Fibroblast of the aortic adventitia (primary cell): ENCODE data around the gene ZYG11A. TPM values are rescaled to one million over a fixed set of nuclear protein-coding genes. Genes with fewer than 3 reads are reported as not detected.
"Not testable (repeated sequence)": the region's sequence is repeated elsewhere in the genome, so short reads cannot be mapped to it uniquely, and the experiment has no call there.

Experiments used
- DNase-seq: peaks from one replicate; pipeline ENCODE4 v3.0.0-alpha.2; 2010; ENCODE audit warnings: low read depth
- H3K4me3 ChIP-seq: 2 replicates; pipeline ENCODE4 v1.5.1; 2011; ENCODE audit warnings: low read depth, mild to moderate bottlenecking, control low read depth, low read length, moderate library complexity
- total RNA-seq: library from RNA; depleted of rRNA; stranded (reverse); fragments of >200 nt; gene quantifications from 2 replicates; pipeline ENCODE4 v1.2.3, GENCODE V29; 2012; ENCODE audit warnings: low replicate concordance
- TF ChIP-seq, protein P1 (sequence below): IDR thresholded peaks from 2 replicates; pipeline ENCODE4 v1.5.1; 2011; ENCODE audit warnings: mild to moderate bottlenecking, low read length, control low read depth, inconsistent platforms; ENCODE audit not compliant: insufficient read depth

The ZYG11A gene
- total RNA-seq, 1 donor = 0.72 TPM

DNA sequence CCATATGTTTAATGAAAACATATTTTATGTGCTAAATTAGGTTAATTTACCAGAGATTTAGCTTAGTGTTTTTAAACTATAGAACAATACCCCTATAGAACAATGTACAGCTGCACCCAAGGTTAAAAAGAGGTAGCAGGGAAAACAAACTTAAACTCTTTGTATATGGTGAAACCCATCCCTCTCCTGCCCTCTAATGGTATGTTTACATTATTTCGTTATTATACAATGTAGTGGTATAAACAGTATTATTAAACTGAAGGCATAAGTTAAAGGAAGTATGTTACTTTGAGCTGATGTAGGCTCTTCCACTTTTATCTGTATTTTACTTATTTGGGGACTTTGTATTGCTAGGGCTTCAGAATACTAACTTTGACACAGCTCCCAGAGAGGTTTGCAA is 16.7 kb upstream of the ZYG11A start:
- TF ChIP-seq, protein P1, sequence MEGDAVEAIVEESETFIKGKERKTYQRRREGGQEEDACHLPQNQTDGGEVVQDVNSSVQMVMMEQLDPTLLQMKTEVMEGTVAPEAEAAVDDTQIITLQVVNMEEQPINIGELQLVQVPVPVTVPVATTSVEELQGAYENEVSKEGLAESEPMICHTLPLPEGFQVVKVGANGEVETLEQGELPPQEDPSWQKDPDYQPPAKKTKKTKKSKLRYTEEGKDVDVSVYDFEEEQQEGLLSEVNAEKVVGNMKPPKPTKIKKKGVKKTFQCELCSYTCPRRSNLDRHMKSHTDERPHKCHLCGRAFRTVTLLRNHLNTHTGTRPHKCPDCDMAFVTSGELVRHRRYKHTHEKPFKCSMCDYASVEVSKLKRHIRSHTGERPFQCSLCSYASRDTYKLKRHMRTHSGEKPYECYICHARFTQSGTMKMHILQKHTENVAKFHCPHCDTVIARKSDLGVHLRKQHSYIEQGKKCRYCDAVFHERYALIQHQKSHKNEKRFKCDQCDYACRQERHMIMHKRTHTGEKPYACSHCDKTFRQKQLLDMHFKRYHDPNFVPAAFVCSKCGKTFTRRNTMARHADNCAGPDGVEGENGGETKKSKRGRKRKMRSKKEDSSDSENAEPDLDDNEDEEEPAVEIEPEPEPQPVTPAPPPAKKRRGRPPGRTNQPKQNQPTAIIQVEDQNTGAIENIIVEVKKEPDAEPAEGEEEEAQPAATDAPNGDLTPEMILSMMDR = peak; percentile 10
- peak; percentile 4 for DNase-seq
- H3K4me3 ChIP-seq = no peak overlapping the region

DNA sequence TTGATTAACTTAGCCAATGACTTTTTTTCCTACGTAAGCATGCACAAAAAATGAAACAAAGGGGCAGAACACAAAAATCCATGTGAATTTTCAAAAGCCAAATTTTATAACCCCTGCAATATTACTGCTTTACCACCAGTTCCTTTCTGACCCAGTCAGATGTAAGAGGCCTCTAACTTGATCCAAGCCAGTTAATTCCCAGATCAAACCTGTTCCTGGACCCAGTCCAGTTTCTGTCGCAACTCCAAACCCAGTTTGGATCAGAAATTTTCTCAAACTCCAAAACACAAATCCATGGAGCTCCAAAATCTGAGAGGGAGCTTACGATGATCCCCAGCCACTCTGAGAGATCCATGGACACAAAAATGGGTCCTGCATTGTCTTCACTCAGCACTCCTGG is 7.8 kb upstream of the ZYG11A start:
- DNase-seq = peak; percentile 53
- TF ChIP-seq, protein P1 = no peak

DNA sequence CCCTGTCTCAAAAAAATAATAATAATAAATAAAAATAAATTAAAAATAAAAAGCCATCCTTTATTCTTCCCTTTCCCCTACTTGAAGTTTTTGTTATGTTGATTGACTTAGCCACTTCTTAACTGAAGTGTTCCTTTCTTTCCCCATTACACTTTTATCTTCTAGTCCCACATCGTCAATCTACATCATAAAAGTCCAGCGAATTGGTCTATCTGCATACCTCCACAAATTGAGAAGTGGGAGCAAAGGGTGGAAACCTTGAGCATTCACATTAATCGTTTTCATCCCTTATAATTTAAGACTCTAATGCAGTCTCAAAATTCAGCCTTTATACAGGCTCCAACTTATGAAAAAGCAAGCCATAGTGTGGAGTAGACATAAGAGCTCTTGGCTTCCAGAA is 6.5 kb upstream of the ZYG11A start:
- TF ChIP-seq, protein P1 = no peak
- H3K4me3 ChIP-seq = no peak overlapping the region
- no peak for DNase-seq

More for the DNA sequence above, 7.8 kb upstream of the ZYG11A start:
- H3K4me3 ChIP-seq = no peak overlapping the region

DNA sequence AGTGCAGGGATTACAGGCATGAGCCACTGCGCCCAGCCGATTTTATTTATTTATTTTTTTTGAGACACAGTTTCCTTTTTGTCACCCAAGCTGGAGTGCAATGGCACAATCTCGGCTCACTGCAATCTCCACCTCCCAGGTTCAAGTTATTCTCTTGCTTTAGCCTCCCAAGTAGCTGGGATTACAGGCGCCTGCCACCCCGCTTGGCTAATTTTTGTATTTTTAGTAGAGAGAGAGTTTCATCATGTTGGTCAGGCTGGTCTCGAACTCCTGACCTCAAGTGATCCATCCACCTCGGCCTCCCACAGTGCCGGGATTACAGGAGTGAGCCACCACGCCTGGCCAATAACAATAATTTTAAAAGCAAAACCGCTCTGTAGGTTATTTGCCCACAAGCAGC is 3.4 kb upstream of the ZYG11A start:
- H3K4me3 ChIP-seq, DNase-seq: not testable (repeated sequence)

DNA sequence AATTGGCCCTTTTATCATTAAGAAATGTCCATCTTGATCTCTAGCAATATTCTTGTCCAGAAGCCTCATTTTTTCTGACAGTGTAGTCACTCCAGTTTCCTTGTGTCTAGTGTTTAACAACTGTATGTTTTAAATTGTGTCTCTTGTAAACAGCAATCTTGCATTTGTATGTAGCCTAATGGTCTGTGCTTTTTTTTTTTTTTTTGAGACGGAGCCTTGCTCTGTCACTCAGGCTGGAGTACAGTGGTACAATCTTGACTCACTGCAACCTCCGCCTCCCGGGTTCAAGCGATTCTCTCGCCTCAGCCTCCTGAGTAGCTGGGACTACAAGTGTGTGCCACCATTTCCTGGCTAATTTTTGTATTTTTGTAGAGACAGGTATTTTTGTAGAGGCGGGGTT is 2.6 kb downstream of the ZYG11A start:
- not testable (repeated sequence) for H3K4me3 ChIP-seq, DNase-seq

DNA sequence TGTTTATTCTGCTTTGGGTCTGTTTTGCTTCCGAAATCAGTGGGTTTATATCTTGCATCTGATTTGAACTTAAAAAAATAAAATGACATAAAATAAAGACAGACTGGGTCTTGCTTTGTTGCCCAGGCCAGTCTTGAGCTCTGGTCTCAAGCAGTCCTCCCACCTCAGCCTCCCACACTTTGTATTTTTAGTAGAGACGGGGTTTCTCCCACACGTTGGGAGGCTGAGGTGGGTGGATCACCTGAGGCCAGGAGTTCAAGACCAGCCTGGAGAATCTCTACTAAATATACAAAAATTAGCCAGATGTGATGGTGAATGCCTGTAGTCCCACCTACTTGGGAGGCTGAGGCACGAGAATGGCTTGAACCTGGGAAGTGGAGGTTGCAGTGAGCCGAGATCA is 5.9 kb downstream of the ZYG11A start:
- TF ChIP-seq, protein P1 = no peak
- no peak for DNase-seq
- no peak overlapping the region for H3K4me3 ChIP-seq

DNA sequence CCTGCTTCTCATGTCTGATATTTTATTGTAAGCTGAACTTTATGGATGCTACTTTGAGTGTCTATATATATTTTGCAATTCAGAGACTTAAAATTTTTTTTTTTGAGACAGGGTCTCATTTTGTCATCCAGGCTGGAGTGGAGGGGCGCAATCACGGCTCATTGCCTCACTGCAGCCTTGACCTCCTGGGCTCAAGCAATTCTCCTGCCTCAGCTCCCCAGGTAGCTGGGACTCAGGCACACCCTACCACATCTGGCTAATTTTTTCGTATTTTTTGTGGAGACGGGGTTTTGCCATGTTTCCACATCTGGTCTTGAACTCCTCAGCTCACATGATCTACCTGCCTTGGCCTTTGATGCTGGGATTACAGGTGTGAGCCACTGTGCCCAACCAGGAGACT is 8.4 kb downstream of the ZYG11A start:
- no peak for DNase-seq
- no peak overlapping the region for H3K4me3 ChIP-seq
- TF ChIP-seq, protein P1 = no peak

DNA sequence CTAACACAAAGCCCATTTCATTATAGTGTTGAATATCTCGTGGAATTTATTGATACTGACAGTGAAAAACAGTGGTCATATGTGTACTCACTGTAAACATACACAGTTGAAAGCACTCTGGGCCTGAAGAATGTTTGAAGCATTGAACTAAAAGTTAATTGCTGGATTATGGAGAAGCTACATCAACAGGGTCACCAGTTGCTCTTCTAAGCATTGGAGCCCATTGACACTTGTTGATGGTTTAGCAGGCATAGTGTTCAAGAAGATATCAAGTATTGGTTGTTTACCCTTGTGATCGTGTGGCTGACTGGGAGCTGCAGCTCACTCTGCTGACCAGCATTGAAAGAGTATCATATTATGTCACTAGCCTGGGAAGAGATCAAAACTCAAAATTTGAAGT is 10.3 kb downstream of the ZYG11A start:
- no peak for DNase-seq
- no peak overlapping the region for H3K4me3 ChIP-seq
- TF ChIP-seq, protein P1 = no peak
